HG02884 (cell line): Measurements from ENCODE around the gene NECAB3.

Experiments
- ATAC-seq: cut with Tn5 transposase; IDR thresholded peaks from one replicate; pipeline ENCODE4 v1.9.1; 2021; ENCODE audit warnings: mild to moderate bottlenecking, moderate library complexity; ENCODE audit not compliant: unreplicated experiment

Gene NECAB3

DNA sequence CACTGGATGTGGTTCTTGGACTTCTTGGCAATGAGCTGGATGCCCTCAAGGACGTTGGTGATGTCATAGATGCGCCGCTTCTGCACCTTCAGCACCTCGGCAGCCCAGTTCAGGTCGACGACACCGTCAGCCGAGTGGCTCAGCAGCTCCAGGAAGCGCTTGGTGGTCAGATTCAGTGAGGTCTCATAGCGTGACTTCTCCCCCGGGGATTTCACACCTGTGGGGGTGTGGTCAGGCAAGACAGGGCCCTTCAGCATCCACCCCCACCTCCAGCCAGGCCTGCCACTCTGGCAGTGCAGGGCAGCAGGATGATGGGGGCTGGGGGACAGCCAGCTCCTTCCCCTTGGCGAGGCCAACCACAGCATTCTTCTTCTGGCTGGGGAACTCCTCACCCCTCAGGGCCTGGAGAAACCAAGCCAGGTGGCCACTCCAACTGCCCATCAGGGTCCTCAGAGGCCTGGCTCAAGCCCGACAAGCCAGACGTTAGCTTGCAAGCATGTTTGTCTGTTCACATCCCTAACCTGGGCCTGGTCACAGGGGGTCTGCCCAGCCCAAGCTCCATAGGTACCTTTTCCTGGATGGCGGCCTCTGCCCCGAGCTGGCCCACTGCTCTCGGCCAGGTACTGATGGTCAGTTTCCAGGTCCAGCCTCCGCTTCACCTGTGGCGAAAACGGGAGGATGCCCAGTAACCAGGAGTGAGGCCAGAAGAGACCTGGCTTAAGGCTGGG is 5.7 kb upstream of the NECAB3 start:
- ATAC-seq, result no peak

GRCh38 chr20:33677991-33678702 is 3.9 kb upstream of the NECAB3 start:
- ATAC-seq, result no peak

GRCh38 chr20:33676652-33677645 is 2.7 kb upstream of the NECAB3 start:
- ATAC-seq, result no peak

GRCh38 chr20:33676121-33676520 is 1.9 kb upstream of the NECAB3 start:
- ATAC-seq, result no peak

GRCh38 chr20:33675136-33675959 is 1.1 kb upstream of the NECAB3 start:
- no peak for ATAC-seq

GRCh38 chr20:33673410-33674293 is 576 bp downstream of the NECAB3 start:
- ATAC-seq, result no peak

DNA sequence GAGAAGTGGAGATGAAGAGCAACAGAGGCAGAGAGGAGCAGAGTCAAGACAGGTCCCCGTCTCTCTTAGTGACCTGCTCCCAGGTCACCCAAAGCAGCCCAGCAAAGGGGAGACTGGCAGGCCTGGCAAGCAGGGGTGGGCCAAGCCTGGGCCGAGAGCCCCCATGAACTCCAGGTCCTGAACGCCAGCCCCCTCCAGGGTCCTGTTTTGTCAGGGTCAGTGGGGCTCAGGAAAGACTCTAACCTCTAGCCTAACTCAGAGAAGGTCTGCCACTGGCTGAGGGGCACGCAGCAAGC is 1.2 kb downstream of the NECAB3 start:
- no peak for ATAC-seq

DNA sequence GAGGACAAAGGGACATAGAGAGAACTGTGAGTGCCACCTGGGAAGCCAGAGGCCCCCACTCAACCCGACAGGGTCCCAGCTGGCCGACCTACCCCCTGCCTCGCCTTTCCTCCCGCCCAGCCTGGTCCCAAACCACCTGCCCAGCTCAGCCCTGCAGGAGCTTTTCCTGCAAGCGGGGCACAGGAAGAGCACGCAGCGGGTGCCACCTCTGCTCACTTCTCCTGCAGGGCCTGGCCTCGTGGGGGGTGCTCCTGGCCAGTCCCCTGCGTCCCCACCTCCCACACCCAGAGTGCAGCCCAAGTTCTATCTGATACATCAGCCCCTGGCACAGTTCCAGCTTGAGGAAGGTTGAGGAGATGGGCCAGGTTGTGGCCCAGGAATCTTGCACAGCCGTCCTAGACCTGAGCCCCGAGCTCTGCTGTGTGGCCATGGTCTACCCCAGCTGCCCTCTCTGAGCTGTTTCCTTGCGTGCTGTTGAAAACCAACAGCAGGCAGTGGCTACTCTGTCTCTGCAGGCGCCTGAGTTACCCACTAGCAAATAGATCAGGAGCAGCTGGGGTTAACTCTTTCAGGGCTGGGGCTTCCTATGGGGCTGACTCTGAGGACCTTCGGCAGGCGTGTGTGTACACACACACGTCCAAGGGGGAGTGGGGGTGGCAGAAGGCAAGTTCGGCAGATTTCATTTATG is 1.7 kb downstream of the NECAB3 start:
- ATAC-seq, result no peak

DNA sequence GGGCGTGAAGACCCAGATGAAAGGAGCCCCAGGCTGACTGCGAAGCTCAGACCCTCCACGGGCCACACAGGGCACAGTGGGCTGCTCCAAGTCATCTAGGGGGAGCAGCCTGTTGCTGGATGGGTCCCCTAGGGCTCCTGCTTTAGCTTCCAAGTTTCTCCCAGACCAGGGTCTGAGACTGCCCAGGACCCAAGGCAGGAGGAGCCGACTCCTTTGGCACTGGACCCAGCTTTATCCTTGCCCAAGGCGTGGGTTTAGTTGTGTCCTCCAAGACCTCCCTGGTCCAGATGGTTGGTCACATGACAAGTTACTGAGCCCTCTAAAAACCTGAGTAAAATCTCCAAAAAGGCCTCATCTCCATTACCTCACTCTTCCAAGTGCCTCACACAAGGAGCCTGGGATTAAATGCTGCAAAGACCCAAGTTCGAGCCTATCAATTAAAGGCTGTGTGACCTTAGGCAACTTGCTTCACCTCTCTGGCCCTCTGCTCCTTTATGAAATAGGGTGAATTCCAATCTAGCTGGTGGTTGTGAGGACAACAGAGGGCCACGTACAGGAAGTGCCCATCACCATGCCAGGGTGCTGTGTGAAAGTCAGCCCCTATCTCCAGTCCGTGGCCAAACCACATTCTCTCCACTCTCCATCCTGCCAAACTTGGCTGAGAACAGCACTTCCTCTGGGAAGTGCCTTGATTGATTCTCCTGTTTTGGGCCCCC is 2.5 kb downstream of the NECAB3 start:
- no peak for ATAC-seq

DNA sequence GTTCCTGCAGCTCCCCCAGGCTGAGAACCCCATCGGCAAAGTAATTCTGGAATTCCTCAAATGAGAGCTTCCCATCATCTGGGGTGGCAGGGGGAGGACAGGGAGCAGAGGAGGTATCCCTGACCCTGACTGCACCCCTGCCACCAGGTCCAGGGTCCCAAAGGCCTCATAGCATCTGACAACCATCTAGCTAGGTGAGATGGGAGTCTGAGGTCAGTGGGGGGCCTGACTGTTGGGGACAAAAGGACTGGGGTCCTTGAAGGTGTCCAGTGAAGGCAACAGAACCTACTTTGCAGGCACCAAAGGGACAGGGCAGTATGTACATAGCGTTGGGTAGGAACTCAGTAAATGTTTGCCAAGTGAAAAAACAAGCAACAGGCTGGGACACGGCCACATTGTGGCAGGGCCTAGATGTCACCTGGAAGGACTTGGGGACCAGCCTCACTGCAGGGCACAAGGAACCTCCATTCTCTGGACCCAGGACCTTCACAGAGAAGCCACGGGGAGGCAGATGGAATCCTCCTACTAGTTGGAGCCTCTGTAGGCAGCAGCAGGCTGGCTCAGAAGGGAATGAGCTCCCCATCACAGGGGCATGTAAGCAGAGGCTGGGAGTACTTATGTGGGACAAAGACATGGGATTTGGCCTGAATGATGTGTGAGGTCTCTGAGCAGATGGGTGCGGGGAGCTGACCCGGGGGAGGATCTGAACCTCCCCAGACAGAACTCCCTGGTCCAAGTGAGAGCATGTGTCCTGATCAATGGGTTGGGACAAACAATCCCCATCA is 3.3 kb downstream of the NECAB3 start:
- no peak for ATAC-seq

GRCh38 chr20:33669873-33670640 is 4.2 kb downstream of the NECAB3 start:
- no peak for ATAC-seq

- no peak for ATAC-seq
Observed at GRCh38 chr20:33669224-33669623, 5.0 kb downstream of the NECAB3 start.

- ATAC-seq, result no peak
Observed at GRCh38 chr20:33668466-33669155, 5.6 kb downstream of the NECAB3 start.

DNA sequence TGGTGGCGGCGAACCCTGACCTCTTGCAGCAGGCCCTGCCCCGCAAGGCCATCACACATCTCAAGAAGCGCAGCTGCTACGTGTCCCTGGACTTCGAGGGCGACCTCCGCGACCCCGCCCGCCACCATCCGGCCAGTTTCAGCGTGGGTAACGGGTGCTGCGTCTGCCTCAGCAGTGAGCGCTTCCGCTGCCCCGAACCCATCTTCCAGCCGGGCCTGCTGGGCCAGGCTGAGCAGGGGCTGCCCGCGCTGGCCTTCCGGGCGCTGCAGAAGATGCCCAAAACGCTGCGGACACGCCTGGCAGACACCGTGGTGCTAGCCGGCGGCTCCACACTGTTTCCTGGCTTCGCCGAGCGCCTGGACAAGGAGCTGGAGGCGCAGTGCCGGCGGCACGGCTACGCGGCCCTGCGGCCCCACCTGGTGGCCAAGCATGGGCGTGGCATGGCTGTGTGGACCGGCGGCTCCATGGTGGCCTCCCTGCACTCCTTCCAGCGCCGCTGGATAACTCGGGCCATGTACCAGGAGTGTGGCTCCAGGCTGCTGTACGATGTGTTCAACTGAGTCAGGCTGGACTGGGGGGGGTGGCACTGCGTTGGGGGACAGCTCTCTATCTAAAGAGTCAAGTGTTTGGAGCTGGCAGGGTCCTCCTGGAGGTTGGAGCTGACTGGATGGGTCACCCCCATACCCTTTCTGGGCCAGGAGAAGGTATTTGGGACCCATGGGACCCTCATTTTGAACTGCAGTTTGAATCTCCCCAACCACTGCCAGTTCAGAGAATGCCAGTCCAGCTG is 6.4 kb downstream of the NECAB3 start:
- no peak for ATAC-seq

DNA sequence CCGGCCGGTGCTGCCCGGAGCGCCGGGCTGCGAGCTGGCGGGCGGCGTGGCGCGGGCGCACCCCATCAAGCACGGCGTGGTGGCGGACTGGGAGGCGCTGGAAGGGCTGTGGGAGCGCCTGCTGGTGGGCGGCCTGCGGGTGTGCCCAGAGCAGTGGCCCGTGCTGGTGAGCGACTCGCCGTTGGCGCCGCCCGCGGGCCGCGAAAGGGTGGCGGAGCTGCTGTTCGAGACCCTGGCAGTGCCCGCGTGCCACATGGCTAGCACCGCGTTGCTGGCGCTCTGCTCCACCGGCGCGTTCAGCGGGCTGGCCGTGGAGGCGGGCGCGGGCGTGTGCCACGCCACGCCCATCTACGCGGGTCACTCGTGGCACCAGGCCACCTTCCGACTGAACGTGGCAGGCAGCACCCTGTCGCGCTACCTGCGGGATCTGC is 7.0 kb downstream of the NECAB3 start:
- ATAC-seq, result no peak
